Activated T-helper 1 cell treated with anti-CD3 and anti-CD28 coated beads, Interleukin-12 subunit alpha, Interleukin-12 subunit beta, Interleukin-2, Interleukin-4 antibody, amounts not matched to agents 30 ng/mL and 10 ng/mL and 1 ng/mL, durations not matched to agents 14 hours and 24 hours and 36 hours (primary cell): Measurements from ENCODE around the gene SYNE1. TPM values are rescaled to one million over a fixed set of nuclear protein-coding genes. Genes with fewer than 3 reads are reported as not detected.

ENCODE experiments used
- DNase-seq: peaks from one replicate; pipeline ENCODE4 v3.0.0; 2021; ENCODE audit warnings: low spot score
- H3K27ac Mint-ChIP-seq: one replicate; pipeline ENCODE4 v1.8.0; 2021; ENCODE audit warnings: mild to moderate bottlenecking, mixed read lengths
- H3K27me3 Mint-ChIP-seq: one replicate; pipeline ENCODE4 v1.8.0; 2022; ENCODE audit warnings: mild to moderate bottlenecking, moderate library complexity, mixed read lengths; ENCODE audit not compliant: insufficient read depth
- H3K36me3 Mint-ChIP-seq: one replicate; pipeline ENCODE4 v1.8.0; 2021; ENCODE audit warnings: low read depth, mixed read lengths
- H3K4me1 Mint-ChIP-seq: one replicate; pipeline ENCODE4 v1.8.0; 2021; ENCODE audit warnings: low read depth, mixed read lengths
- H3K4me3 Mint-ChIP-seq: one replicate; pipeline ENCODE4 v1.8.0; 2021; ENCODE audit warnings: mild to moderate bottlenecking, moderate library complexity, mixed read lengths
- H3K9me3 Mint-ChIP-seq: one replicate; pipeline ENCODE4 v1.8.0; 2021; ENCODE audit warnings: mixed read lengths
- intact Hi-C: fragments of 100-400 bp; cut with micrococcal nuclease; formaldehyde crosslinking; loops from one replicate; pipeline ENCODE4 v1.15.1; 2024
- total RNA-seq: library from RNA; stranded (reverse); gene quantifications from 2 replicates; pipeline ENCODE4 v1.2.3, GENCODE V29; 2022

SYNE1 gene
- total RNA-seq, 1 donor from 2014 or later = 16.0 TPM

DNA sequence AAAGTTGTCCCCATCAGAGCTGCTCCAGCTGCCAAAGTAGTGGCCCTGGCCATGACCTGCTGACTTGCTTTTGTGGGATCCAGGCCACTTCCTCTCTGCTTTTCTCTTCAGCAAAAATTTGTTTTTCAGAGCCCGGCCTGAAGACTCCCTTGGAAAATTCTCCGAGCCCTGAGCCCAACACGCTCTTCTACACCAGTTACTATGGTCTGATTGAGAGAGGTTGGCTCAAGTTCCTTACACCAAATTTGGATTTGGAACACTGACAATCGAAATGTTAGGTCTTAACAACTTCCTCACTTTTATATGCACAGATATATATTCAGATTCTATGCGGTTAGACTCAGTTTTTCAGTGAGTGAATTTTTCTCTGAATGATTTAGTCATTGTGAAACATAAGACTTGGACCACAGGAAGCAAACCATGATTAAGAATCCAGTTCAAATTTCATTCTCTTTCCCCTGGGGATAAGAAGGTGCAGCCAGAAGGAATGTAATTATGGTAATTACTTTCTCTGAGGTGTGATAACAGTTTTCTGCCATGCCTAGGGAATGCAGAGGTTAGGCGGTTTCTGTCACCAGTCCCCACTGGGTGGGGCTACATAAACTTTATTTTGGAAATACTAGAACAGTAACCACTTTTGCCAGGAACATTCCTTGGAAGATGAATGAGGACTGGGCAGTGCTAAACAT lies 365.2 kb downstream of the SYNE1 start:
- Mint-ChIP-seq H3K27me3 (no peaks in the 10 kb centered on the region), H3K9me3 (no peaks in the 10 kb centered on the region), H3K27ac (no peak overlapping the region), H3K4me3 (no peak overlapping the region), H3K4me1 (peaks cover 8% of the 10 kb centered on the region), H3K36me3 (peaks cover 12% of the 10 kb centered on the region)
- intact Hi-C loops = no loop called here
- DNase-seq = no peak

DNA sequence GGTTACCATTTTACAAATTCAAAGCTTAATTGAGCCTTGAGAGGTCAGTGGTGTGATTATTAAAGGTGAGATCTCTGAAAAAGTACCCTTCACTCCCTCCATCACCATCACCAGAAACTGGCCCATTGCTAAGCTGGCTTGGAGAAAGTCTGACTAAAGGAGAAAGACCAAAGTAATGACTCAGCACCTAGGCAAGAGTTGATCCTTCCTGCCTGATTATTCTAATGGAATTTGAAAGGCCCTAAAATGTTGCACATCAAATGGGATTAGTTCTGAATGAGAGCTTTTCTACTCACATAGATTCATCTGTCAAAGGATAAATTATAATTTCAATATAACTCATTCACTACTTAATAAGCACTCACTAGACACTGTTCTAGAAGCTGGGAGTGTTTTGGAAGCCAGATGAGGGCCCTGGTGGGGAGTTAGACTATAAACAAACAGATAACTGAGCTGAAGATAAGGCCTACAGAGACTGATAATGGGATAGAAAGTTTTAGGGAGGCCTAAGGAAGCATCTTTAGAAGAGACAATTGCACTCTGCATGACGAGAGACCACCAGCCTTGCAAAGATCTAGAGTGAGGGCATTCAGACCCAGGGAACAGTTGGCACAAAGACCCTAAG lies 366.7 kb downstream of the SYNE1 start:
- Mint-ChIP-seq H3K9me3 (no peaks in the 10 kb centered on the region), H3K4me3 (no peak overlapping the region), H3K27me3 (no peaks in the 10 kb centered on the region), H3K4me1 (peaks cover 8% of the 10 kb centered on the region), H3K27ac (no peak overlapping the region), H3K36me3 (peaks cover 13% of the 10 kb centered on the region)
- intact Hi-C loops = no loop called here
- DNase-seq = no peak

DNA sequence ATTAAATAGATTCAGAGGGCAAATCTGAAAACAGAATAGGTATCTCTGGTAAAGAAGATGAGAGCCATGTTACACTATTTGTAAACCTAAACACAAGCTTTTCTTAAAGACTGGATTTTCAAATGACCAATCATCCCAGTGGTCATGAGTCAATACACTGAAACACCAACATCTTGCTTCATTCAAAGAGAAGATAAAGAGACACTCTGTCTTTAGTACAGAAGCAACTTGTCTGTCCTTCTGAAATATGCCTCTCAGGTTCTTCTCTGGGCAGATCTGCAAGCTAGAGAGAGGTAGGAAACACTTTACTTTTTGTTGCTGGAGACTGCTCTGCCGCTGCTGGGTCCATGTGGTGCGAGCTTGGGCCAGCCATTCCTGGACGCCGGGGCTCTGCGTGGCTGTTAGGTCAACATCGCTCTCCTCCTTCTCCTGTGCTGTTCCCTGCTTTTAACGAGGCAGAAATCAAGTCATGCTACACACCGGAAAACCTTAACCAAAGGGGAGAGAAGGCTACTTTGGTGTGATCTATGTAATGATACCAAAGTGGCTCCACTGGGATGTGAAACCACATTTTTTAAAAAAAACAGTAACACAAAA lies 368.2 kb downstream of the SYNE1 start:
- H3K36me3 Mint-ChIP-seq = peaks cover 9% of the 10 kb centered on the region
- H3K27me3 Mint-ChIP-seq = no peaks in the 10 kb centered on the region
- peaks cover 8% of the 10 kb centered on the region for H3K4me1 Mint-ChIP-seq
- H3K9me3 Mint-ChIP-seq = no peaks in the 10 kb centered on the region
- no peak overlapping the region for H3K4me3 Mint-ChIP-seq
- H3K27ac Mint-ChIP-seq = no peak overlapping the region
- no peak for DNase-seq
- intact Hi-C loops = loop anchor here (1.0 to 10.0 kb wide), 7 partner anchors 62 to 594 kb away; no protein-coding TSS in a partner anchor

DNA sequence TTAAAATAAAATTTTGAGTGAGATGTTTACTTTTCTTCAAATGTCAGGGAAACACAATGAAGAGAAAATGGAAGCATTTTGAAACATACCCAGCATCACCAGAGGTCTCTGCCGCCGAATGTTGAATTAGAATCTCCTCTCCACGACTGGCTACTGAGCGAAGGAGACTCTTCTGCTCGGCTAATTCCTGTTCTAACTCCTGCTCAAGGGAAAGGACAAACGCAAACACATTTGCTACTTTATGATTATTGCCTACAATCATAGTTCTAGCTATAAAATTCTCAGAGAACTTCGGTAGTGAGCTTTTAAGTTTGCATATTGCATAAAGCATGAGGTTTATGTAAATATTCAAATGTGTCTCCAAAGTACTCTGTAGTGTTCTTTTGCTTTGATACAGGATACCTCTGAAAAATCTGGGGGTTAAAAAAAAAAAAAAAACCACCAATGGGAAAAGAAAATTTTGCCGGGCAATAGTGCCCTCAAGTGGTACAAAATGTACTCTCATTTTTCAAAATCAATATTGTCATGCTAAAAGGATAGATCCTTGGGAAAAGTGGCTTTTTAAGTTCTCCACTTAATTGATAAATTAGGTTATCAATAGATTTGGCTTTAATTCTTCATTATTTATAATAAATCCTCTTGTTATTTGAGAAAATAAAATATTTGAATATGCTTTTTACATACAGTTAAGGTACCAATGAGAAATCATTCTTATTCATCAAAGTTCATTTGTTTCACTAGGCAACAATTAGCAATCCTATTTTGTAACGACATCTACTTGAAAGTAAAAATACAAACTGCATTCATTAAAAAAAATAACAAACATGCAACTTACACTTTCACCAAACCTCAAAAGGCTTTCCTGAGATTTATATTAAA lies 369.0 kb downstream of the SYNE1 start:
- no peak overlapping the region for H3K4me3 Mint-ChIP-seq
- peaks cover 13% of the 10 kb centered on the region for H3K36me3 Mint-ChIP-seq
- intact Hi-C loops = loop anchor here (1.0 to 10.0 kb wide), 7 partner anchors 61 to 593 kb away; no protein-coding TSS in a partner anchor
- peaks cover 8% of the 10 kb centered on the region for H3K4me1 Mint-ChIP-seq
- no peak overlapping the region for H3K27ac Mint-ChIP-seq
- H3K27me3 Mint-ChIP-seq = no peaks in the 10 kb centered on the region
- DNase-seq = no peak
- peaks cover under 1% of the 10 kb centered on the region for H3K9me3 Mint-ChIP-seq

DNA sequence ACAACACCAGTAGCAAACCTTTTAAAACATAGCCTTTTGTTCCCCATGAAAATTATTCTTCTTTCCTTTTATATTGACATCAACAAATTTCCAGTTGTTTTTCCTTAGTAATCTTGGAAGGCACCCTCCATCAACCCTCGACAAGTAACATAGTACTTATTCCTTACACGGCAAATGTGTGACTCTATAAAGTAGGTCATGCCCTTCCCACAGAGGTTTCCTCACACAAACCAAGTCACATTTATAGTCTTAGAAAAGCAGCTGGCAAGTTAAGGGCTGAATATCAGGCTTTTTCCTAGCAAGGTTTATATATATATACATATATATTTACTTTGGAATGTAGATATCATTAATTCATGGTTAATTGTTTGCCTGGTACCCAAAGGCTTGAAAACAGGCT lies 371.5 kb downstream of the SYNE1 start:
- H3K36me3 Mint-ChIP-seq = peaks cover 28% of the 10 kb centered on the region

DNA sequence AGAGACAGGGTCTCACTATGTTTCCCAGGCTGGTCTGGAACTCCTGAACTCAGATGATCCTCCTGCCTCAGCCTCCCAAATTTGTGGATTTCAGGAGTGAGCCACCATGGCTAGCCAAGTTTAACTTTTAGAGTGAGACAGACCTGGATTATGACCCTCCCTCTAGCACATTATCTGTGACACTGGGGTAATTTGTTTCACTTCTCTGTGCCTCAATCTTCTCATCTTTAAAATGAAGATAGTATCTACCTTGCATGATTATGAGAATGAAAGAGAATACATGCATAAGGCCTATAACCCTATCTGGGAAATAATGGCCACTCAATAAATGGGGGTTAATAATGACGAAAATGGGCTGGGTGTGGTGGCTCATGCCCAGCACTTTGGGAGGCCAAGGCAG lies 373.6 kb downstream of the SYNE1 start:
- peaks cover 35% of the 10 kb centered on the region for H3K36me3 Mint-ChIP-seq

More for the DNA sequence above, 371.5 kb downstream of the SYNE1 start:
- intact Hi-C loops = loop anchor here (5.0 to 10.0 kb wide), 2 partner anchors 143 to 301 kb away; no protein-coding TSS in a partner anchor
- H3K4me1 Mint-ChIP-seq = no peaks in the 10 kb centered on the region
- no peak overlapping the region for H3K27ac Mint-ChIP-seq
- DNase-seq = no peak
- peaks cover 13% of the 10 kb centered on the region for H3K9me3 Mint-ChIP-seq
- H3K27me3 Mint-ChIP-seq = no peaks in the 10 kb centered on the region
- H3K4me3 Mint-ChIP-seq = no peak overlapping the region

DNA sequence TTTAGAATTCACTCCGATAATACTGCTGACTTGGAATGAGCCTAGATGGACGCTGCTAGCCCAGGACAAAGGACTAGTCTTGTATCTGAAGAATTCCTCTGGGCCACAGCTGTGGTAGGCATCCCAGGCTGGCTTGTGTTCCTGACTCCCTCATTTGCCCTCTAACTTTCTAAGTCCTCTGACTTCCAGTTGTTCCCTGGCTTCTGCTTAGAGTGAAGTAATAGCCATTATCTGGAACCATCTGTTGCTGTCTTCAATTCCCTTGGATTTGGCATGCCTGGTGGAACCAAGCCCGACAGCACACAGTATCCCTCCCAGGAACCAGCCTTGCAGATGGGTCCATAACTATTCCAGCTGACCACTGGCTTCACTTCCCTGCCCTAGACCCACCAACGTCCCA lies 376.0 kb downstream of the SYNE1 start:
- Mint-ChIP-seq H3K27ac (no peak overlapping the region), H3K36me3 (peaks cover 39% of the 10 kb centered on the region)

More for the DNA sequence above, 373.6 kb downstream of the SYNE1 start:
- Mint-ChIP-seq H3K4me3 (no peak overlapping the region), H3K27me3 (no peaks in the 10 kb centered on the region), H3K9me3 (peaks cover 13% of the 10 kb centered on the region), H3K27ac (no peak overlapping the region), H3K4me1 (no peaks in the 10 kb centered on the region)
- no peak for DNase-seq
- intact Hi-C loops = loop anchor here (10.0 kb wide), 1 partner anchor 299 kb away; no protein-coding TSS in a partner anchor

DNA sequence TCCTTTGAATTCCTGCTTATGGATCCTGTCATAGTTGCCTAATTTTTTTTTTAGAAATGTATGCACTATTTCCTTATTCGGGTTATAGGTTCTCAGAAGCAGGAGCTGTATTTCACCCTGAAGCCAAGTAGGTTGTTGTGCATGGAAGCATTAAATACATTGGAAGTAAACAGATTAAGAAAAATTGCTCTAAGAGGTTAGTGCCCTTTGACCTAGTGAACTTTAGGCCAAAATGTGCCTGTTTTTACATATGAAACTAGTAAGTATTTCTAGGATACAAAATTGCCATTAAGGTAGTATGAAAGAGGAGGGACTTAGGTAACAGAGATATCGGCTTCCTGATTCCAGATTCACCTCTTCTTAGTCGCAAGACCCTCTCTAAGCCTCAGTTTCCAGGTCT lies 377.9 kb downstream of the SYNE1 start:
- Mint-ChIP-seq H3K36me3 (peaks cover 37% of the 10 kb centered on the region), H3K4me1 (no peaks in the 10 kb centered on the region)

More for the DNA sequence above, 376.0 kb downstream of the SYNE1 start:
- peaks cover 13% of the 10 kb centered on the region for H3K9me3 Mint-ChIP-seq
- H3K4me1 Mint-ChIP-seq = no peaks in the 10 kb centered on the region
- H3K27me3 Mint-ChIP-seq = no peaks in the 10 kb centered on the region
- no peak for DNase-seq
- no peak overlapping the region for H3K4me3 Mint-ChIP-seq
- intact Hi-C loops = loop anchor here (10.0 kb wide), 1 partner anchor 296 kb away; no protein-coding TSS in a partner anchor

DNA sequence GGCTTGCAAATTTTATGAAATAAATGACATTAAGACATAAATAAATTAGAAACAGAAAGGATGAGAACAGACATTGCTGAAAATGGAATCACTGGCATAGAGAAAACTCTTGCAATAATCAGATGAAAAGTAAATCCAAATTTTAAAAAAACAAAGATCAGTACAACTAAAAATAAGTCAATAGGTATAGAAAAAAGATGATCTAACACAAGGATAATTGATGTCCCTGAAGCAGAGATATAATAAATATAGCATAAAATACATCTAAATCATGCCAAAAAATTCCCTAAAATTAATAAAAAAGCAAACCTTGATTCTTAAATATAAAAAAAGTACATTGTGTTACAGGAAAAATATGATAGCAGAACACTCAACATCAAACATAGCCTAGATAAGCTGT lies 379.6 kb downstream of the SYNE1 start:
- Mint-ChIP-seq H3K27me3 (no peaks in the 10 kb centered on the region), H3K4me3 (no peak overlapping the region), H3K27ac (no peak overlapping the region), H3K36me3 (peaks cover 27% of the 10 kb centered on the region), H3K4me1 (no peaks in the 10 kb centered on the region), H3K9me3 (peaks cover 7% of the 10 kb centered on the region)
- DNase-seq = no peak
- intact Hi-C loops = no loop called here

More for the DNA sequence above, 377.9 kb downstream of the SYNE1 start:
- no peak for DNase-seq
- intact Hi-C loops = no loop called here
- Mint-ChIP-seq H3K9me3 (peaks cover 13% of the 10 kb centered on the region), H3K4me3 (no peak overlapping the region), H3K27me3 (no peaks in the 10 kb centered on the region), H3K27ac (no peak overlapping the region)

DNA sequence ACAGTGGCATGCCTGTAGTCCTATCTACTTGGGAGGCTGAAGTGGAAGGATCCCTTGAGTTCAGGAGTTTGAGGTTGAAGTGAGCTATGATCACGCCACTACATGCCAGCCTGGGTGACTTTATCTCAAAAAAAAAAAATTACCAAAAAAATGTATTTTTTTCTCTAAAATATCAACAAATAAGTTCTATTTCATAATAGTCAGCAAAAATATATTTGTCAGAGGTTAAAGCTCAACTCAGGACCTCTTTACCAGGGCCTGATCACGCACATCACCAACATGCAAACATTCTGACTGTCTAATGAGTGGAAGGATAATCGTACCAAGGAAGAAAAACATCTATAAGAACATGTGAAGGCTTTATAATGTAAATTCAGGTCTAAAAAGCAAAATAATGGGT lies 387.0 kb downstream of the SYNE1 start:
- H3K27ac Mint-ChIP-seq = no peak overlapping the region
- H3K4me3 Mint-ChIP-seq = no peak overlapping the region
- DNase-seq = no peak
- intact Hi-C loops = no loop called here
- no peaks in the 10 kb centered on the region for H3K4me1 Mint-ChIP-seq
- no peaks in the 10 kb centered on the region for H3K9me3 Mint-ChIP-seq
- peaks cover 19% of the 10 kb centered on the region for H3K36me3 Mint-ChIP-seq
- no peaks in the 10 kb centered on the region for H3K27me3 Mint-ChIP-seq

DNA sequence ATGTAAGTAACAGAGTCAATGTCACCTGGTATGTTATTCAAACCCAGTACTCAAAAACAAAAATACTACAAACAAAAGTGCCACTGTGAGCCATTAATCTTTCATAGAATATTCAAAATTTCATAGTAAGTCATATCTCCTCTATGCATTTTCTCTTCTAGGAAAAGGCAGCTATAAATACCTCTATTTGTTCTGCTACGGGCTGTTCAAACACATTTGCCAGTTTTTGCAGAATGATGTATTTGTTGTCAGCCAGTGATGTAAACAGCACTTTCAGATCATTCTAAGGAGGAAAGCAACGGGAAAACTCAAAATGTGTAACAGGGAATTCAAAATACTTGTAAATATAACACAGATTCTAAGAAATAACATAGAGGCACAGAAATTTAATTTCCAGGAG lies 388.2 kb downstream of the SYNE1 start:
- no peaks in the 10 kb centered on the region for H3K27me3 Mint-ChIP-seq

DNA sequence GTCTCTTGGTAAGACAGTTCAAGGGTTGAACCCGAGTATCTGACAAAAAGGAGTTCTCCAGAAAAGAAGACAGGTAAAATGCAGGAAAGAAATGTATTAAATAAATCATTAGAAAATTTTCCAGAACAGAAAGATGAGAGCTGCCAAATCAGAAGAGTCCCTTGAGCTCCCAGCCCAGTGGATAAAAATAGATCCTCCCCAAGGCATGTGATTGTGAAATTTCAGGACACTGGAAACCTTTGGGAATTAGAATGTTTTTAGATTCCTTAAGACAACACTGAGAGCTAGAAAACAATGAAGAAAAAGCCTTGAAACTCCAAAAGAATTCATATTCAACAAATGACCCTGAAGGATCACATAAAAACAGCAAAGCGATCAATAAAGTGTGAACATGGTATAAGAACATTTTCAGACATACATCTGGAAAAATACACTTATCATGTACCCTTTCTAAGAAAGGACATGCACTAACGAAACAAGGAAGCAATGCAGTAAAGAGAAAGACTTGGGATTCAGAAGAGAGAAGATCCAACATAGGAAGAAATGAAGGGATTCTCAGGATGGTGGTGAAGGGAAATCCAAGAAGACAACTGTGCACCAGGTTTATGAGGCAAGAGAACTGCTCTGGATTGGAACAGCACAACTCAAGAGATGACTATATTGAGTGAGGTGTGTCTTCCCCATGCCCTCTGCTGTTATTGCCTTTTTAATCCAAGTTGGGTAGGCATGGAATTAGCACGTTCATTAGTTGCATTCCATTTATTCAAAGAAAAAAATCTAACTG lies 390.4 kb downstream of the SYNE1 start:
- H3K9me3 Mint-ChIP-seq = no peaks in the 10 kb centered on the region
- peaks cover 32% of the 10 kb centered on the region for H3K36me3 Mint-ChIP-seq
- intact Hi-C loops = no loop called here
- H3K4me3 Mint-ChIP-seq = no peak overlapping the region
- no peak overlapping the region for H3K27ac Mint-ChIP-seq
- no peaks in the 10 kb centered on the region for H3K4me1 Mint-ChIP-seq
- DNase-seq = no peak
- no peaks in the 10 kb centered on the region for H3K27me3 Mint-ChIP-seq

More for the DNA sequence above, 388.2 kb downstream of the SYNE1 start:
- Mint-ChIP-seq H3K36me3 (peaks cover 22% of the 10 kb centered on the region), H3K9me3 (no peaks in the 10 kb centered on the region), H3K27ac (no peak overlapping the region), H3K4me1 (no peaks in the 10 kb centered on the region), H3K4me3 (no peak overlapping the region)
- intact Hi-C loops = no loop called here
- no peak for DNase-seq
